Astrocyte (in vitro differentiated cells and primary cell): ENCODE data around the gene ATOSB.

Experiments
- EZH2 ChIP-seq: IDR thresholded peaks from 2 replicates; pipeline ENCODE4 v1.6.1; 2012; ENCODE audit warnings: mild to moderate bottlenecking, low read length, inconsistent platforms; ENCODE audit not compliant: insufficient read depth
- TF ChIP-seq, protein P1 (sequence below): IDR thresholded peaks from 2 replicates; pipeline ENCODE4 v1.5.1; 2011; ENCODE audit warnings: low read depth, mild to moderate bottlenecking, inconsistent platforms, low read length, moderate library complexity; ENCODE audit not compliant: insufficient read depth

DNA sequence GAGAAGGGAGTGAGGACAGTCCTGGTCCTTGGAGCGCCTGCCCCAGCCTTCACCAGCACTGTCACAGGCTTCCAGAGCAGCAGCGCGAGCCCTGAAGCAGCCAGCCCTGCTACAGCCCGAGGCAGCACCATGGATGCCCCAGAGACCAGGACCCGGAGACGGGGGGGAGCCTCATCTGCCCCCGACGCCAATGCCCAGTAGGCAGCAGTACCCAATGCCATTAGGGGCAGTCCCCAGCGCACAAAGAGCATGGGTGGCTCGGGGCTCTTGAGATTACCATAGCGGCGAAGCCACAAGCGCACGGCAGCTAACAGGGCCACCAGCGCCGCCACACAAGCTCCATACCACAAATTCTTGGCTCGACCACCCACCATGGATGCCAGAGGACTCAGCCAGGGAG lies 24.1 kb downstream of the ATOSB start:
- TF ChIP-seq, protein P1, sequence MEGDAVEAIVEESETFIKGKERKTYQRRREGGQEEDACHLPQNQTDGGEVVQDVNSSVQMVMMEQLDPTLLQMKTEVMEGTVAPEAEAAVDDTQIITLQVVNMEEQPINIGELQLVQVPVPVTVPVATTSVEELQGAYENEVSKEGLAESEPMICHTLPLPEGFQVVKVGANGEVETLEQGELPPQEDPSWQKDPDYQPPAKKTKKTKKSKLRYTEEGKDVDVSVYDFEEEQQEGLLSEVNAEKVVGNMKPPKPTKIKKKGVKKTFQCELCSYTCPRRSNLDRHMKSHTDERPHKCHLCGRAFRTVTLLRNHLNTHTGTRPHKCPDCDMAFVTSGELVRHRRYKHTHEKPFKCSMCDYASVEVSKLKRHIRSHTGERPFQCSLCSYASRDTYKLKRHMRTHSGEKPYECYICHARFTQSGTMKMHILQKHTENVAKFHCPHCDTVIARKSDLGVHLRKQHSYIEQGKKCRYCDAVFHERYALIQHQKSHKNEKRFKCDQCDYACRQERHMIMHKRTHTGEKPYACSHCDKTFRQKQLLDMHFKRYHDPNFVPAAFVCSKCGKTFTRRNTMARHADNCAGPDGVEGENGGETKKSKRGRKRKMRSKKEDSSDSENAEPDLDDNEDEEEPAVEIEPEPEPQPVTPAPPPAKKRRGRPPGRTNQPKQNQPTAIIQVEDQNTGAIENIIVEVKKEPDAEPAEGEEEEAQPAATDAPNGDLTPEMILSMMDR: no peak
- no peak for TF ChIP-seq EZH2
